HepG2 (cell line): ENCODE measurements around the gene BTN1A1. TPM values are rescaled to one million over a fixed set of nuclear protein-coding genes. Genes with fewer than 3 reads are reported as not detected.

Experiments used
- BORCS8-MEF2B ChIP-seq: sonication (generic); formaldehyde crosslinking; IDR thresholded peaks from 2 replicates; pipeline ENCODE4 v1.8.0; 2022; ENCODE audit warnings: mild to moderate bottlenecking, missing genetic modification reagents
- DR1 ChIP-seq: sonication (generic); formaldehyde crosslinking; IDR thresholded peaks from 2 replicates; pipeline ENCODE4 v1.8.0; 2021; ENCODE audit warnings: mild to moderate bottlenecking, missing genetic modification reagents, inconsistent platforms
- GZF1 ChIP-seq: sonication (generic); formaldehyde crosslinking; IDR thresholded peaks from 2 replicates; pipeline ENCODE4 v1.5.1; 2020; ENCODE audit warnings: mild to moderate bottlenecking, missing genetic modification reagents
- HDAC6 ChIP-seq: fragments of 200-600 bp; sonication (generic); IDR thresholded peaks from 2 replicates; pipeline ENCODE4 v1.7.0; 2017; ENCODE audit warnings: mild to moderate bottlenecking, antibody characterized with exemption, low read length, low read depth
- ISL2 ChIP-seq: sonication (generic); formaldehyde crosslinking; IDR thresholded peaks from 2 replicates; pipeline ENCODE4 v1.5.0; 2020; ENCODE audit warnings: missing genetic modification reagents
- KAT2B ChIP-seq: fragments of 150-350 bp; IDR thresholded peaks from 2 replicates; pipeline ENCODE4 v1.6.1; 2014; ENCODE audit warnings: low read depth, low read length, borderline replicate concordance
- KLF6 ChIP-seq: IDR thresholded peaks from 2 replicates; pipeline ENCODE4 v1.8.0; 2016; ENCODE audit warnings: missing biosample characterization, missing genetic modification reagents
- KMT2A ChIP-seq: sonication (generic); formaldehyde crosslinking; IDR thresholded peaks from 2 replicates; pipeline ENCODE4 v1.4.0; 2020; ENCODE audit warnings: missing genetic modification reagents
- MTF1 ChIP-seq: sonication (generic); formaldehyde crosslinking; IDR thresholded peaks from 2 replicates; pipeline ENCODE4 v1.5.0; 2020; ENCODE audit warnings: missing genetic modification reagents
- MTF2 ChIP-seq: sonication (generic); formaldehyde crosslinking; IDR thresholded peaks from 2 replicates; pipeline ENCODE4 v1.5.0; 2020; ENCODE audit warnings: missing genetic modification reagents, borderline replicate concordance
- MZF1 ChIP-seq: sonication (generic); formaldehyde crosslinking; IDR thresholded peaks from 2 replicates; pipeline ENCODE4 v1.8.1; 2023; ENCODE audit warnings: mild to moderate bottlenecking, missing genetic modification reagents, borderline replicate concordance
- NFIB ChIP-seq: sonication (generic); formaldehyde crosslinking; IDR thresholded peaks from 2 replicates; pipeline ENCODE4 v1.9.0; 2021; ENCODE audit warnings: missing genetic modification reagents, mild to moderate bottlenecking, borderline replicate concordance
- POLR2AphosphoS5 ChIP-seq: IDR thresholded peaks from 2 replicates; pipeline ENCODE4 v1.6.1; 2012; ENCODE audit warnings: low read depth, low read length
- SMAD3 ChIP-seq: sonication (generic); formaldehyde crosslinking; IDR thresholded peaks from 2 replicates; pipeline ENCODE4 v1.4.0; 2020; ENCODE audit warnings: missing genetic modification reagents
- THYN1 ChIP-seq: sonication (generic); formaldehyde crosslinking; IDR thresholded peaks from 2 replicates; pipeline ENCODE4 v1.8.1; 2023; ENCODE audit warnings: low read depth, mild to moderate bottlenecking, moderate library complexity, missing genetic modification reagents, borderline replicate concordance
- ZMAT3 ChIP-seq: sonication (generic); formaldehyde crosslinking; conservative IDR thresholded peaks from 2 replicates; pipeline ENCODE4 v1.7.0; 2021; ENCODE audit warnings: missing genetic modification reagents
- ZNF468 ChIP-seq: sonication (generic); formaldehyde crosslinking; IDR thresholded peaks from 2 replicates; pipeline ENCODE4 v1.8.0; 2022; ENCODE audit warnings: mild to moderate bottlenecking, moderate library complexity, missing genetic modification reagents
- polyA plus RNA-seq, 8 experiments: library from polyadenylated mRNA; depleted of rRNA in 3 of 8; stranded (reverse) in 7 of 8; unstranded in 1 of 8; fragments of >200 nt; fragmentation: Illumina TruSeq in 4 of 8; extraction: Trizol in 4 of 8; gene quantifications; 2 replicates each; pipeline versions ENCODE4 v1.2.1 to v1.2.3, GENCODE V29; 2011 to 2016; ENCODE audit warnings: low read depth in 4 of 8, missing spikeins in 1 of 8, mixed read lengths in 1 of 8; ENCODE audit not compliant: insufficient read depth in 1 of 8
- total RNA-seq, 5 experiments: library from RNA; depleted of rRNA; stranded (reverse); fragments of >200 nt; fragmentation: Illumina TruSeq; extraction: Trizol; gene quantifications; 2 replicates each; pipeline ENCODE4 v1.2.3, GENCODE V29; 2016; ENCODE audit warnings: low read depth in 1 of 5
- TF ChIP-seq, protein P1 (sequence below): sonication (generic); formaldehyde crosslinking; IDR thresholded peaks from 2 replicates; pipeline ENCODE4 v1.4.0; 2020; ENCODE audit warnings: mild to moderate bottlenecking, low read depth, missing genetic modification reagents
- TF ChIP-seq, protein P2 (sequence below): sonication (generic); formaldehyde crosslinking; IDR thresholded peaks from 2 replicates; pipeline ENCODE4 v1.8.0; 2022; ENCODE audit warnings: missing genetic modification reagents, mild to moderate bottlenecking, borderline replicate concordance
- TF ChIP-seq, protein P3 (sequence below): sonication (generic); formaldehyde crosslinking; IDR thresholded peaks from 2 replicates; pipeline ENCODE4 v1.4.0; 2020; ENCODE audit warnings: missing genetic modification reagents
- TF ChIP-seq, protein P4 (sequence below): sonication (generic); formaldehyde crosslinking; IDR thresholded peaks from 2 replicates; pipeline ENCODE4 v1.5.0; 2020; ENCODE audit warnings: mild to moderate bottlenecking, missing genetic modification reagents, borderline replicate concordance
- TF ChIP-seq, protein P5 (sequence below): sonication (generic); formaldehyde crosslinking; IDR thresholded peaks from 2 replicates; pipeline ENCODE4 v1.4.0; 2020; ENCODE audit warnings: missing genetic modification reagents

Gene BTN1A1
- total and polyA plus RNA-seq, 2 of the 13 experiments (the other 11 are each of a cell fraction or from before 2014, with no cell fraction given), result 0.04 TPM; not detected in 1

DNA sequence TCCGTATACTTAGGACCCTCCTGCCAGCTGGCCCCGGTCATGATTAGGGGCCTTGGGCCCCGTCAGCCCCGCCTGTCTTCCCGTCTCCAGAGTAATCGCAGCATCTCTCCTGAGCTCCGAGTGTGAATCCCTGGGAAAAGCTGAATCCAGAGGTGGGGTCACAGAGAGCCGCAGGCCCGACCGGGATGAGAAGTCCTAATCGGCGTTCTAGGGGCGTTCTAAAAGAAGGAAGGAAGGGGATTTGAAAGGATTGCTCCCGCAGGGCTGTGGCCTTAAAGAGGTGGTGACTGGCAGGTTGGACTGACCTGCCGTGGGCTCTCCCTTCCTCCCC lies 38.4 kb downstream of the BTN1A1 start (continued):
- TF ChIP-seq KMT2A (CRISPR knock-in tag) (no peak), MZF1 (CRISPR knock-in tag) (no peak), ZMAT3 (CRISPR knock-in tag) (no peak), DR1 (CRISPR knock-in tag) (no peak), THYN1 (CRISPR knock-in tag) (no peak), MTF2 (no peak), SMAD3 (CRISPR knock-in tag) (no peak), KAT2B (no peak), KLF6 (CRISPR knock-in tag) (no peak), MTF1 (peak; percentile 14; the same call in 1 of the 2 replicates), BORCS8-MEF2B (CRISPR knock-in tag) (no peak; the same call in 1 of the 2 replicates), POLR2AphosphoS5 (no peak), ZNF468 (CRISPR knock-in tag) (no peak), NFIB (no peak), HDAC6 (no peak), ISL2 (CRISPR knock-in tag) (peak; percentile 7; the same call in 1 of the 2 replicates), GZF1 (no peak)
- TF ChIP-seq, protein P1, sequence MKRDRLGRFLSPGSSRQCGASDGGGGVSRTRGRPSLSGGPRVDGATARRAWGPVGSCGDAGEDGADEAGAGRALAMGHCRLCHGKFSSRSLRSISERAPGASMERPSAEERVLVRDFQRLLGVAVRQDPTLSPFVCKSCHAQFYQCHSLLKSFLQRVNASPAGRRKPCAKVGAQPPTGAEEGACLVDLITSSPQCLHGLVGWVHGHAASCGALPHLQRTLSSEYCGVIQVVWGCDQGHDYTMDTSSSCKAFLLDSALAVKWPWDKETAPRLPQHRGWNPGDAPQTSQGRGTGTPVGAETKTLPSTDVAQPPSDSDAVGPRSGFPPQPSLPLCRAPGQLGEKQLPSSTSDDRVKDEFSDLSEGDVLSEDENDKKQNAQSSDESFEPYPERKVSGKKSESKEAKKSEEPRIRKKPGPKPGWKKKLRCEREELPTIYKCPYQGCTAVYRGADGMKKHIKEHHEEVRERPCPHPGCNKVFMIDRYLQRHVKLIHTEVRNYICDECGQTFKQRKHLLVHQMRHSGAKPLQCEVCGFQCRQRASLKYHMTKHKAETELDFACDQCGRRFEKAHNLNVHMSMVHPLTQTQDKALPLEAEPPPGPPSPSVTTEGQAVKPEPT, result no peak
- TF ChIP-seq, protein P2, sequence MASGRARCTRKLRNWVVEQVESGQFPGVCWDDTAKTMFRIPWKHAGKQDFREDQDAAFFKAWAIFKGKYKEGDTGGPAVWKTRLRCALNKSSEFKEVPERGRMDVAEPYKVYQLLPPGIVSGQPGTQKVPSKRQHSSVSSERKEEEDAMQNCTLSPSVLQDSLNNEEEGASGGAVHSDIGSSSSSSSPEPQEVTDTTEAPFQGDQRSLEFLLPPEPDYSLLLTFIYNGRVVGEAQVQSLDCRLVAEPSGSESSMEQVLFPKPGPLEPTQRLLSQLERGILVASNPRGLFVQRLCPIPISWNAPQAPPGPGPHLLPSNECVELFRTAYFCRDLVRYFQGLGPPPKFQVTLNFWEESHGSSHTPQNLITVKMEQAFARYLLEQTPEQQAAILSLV (CRISPR knock-in tag), result peak; percentile 15; the same call in 1 of the 2 replicates
- TF ChIP-seq, protein P3, sequence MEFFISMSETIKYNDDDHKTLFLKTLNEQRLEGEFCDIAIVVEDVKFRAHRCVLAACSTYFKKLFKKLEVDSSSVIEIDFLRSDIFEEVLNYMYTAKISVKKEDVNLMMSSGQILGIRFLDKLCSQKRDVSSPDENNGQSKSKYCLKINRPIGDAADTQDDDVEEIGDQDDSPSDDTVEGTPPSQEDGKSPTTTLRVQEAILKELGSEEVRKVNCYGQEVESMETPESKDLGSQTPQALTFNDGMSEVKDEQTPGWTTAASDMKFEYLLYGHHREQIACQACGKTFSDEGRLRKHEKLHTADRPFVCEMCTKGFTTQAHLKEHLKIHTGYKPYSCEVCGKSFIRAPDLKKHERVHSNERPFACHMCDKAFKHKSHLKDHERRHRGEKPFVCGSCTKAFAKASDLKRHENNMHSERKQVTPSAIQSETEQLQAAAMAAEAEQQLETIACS (CRISPR knock-in tag), result no peak
- TF ChIP-seq, protein P4, sequence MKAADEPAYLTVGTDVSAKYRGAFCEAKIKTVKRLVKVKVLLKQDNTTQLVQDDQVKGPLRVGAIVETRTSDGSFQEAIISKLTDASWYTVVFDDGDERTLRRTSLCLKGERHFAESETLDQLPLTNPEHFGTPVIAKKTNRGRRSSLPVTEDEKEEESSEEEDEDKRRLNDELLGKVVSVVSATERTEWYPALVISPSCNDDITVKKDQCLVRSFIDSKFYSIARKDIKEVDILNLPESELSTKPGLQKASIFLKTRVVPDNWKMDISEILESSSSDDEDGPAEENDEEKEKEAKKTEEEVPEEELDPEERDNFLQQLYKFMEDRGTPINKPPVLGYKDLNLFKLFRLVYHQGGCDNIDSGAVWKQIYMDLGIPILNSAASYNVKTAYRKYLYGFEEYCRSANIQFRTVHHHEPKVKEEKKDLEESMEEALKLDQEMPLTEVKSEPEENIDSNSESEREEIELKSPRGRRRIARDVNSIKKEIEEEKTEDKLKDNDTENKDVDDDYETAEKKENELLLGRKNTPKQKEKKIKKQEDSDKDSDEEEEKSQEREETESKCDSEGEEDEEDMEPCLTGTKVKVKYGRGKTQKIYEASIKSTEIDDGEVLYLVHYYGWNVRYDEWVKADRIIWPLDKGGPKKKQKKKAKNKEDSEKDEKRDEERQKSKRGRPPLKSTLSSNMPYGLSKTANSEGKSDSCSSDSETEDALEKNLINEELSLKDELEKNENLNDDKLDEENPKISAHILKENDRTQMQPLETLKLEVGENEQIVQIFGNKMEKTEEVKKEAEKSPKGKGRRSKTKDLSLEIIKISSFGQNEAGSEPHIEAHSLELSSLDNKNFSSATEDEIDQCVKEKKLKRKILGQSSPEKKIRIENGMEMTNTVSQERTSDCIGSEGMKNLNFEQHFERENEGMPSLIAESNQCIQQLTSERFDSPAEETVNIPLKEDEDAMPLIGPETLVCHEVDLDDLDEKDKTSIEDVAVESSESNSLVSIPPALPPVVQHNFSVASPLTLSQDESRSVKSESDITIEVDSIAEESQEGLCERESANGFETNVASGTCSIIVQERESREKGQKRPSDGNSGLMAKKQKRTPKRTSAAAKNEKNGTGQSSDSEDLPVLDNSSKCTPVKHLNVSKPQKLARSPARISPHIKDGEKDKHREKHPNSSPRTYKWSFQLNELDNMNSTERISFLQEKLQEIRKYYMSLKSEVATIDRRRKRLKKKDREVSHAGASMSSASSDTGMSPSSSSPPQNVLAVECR (CRISPR knock-in tag), result 0 out of 2 replicates have a peak, but pooled peaks have one; percentile 46
- TF ChIP-seq, protein P5, sequence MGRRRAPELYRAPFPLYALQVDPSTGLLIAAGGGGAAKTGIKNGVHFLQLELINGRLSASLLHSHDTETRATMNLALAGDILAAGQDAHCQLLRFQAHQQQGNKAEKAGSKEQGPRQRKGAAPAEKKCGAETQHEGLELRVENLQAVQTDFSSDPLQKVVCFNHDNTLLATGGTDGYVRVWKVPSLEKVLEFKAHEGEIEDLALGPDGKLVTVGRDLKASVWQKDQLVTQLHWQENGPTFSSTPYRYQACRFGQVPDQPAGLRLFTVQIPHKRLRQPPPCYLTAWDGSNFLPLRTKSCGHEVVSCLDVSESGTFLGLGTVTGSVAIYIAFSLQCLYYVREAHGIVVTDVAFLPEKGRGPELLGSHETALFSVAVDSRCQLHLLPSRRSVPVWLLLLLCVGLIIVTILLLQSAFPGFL (CRISPR knock-in tag), result no peak
